NCI-H345 treated with DMSO at 0.1 percent for 48 hours (cell line): Measurements from ENCODE around the gene NUFIP1.
"Not testable (repeated sequence)": the region's sequence is repeated elsewhere in the genome, so short reads cannot be mapped to it uniquely, and the experiment has no call there.

Experiments
- DNase-seq: peaks from one replicate; lab custom pipeline; 2025; ENCODE audit not compliant: unreplicated experiment; lab: John Stamatoyannopoulos, UW

NUFIP1 gene

DNA sequence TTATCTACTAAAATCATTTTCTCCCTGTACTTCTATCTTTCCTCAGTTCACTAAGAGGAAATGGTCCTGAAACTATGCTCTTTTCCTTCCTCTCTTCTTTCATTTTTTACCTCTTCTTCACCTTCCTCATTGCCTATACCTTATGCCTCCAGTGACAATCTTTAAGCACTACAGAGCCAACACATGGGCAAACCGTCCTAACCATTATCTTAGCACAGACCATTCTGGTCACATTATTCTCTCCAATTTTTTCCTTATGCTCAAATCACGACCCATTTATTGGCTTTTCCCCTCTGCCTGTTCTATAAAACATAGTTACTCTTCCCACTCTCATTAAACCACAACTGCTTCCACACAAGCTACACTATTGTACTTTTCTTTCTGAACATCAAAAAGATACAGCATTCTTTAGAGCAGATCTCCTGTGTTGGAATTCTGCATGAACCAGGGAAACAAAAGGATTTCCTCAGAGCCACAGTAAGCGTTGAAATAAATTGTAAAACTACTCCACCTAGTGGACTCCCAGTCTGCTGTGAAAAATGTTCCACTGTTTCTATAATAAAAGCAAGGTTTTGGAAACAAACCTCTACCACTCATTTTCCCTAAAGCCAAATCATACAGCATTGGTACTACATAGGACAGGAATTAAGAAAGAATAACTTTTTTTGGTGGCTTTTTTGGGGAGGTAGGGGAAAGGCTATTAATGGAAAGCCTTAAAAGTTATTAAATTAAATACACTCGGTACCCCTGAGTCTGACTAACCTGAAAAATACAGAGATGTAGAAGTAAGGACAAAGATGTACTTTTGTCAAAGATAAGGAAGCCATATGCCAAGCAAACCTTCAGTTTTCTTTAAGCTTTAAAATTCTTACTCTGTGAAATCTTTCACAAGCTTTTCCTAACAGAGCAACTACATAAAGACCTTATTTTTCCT lies 19.5 kb downstream of the NUFIP1 start:
- peak; percentile 15 for DNase-seq

- DNase-seq: no peak
Observed at GRCh38 chr13:44968434-44968815, 20.8 kb downstream of the NUFIP1 start.

GRCh38 chr13:44967704-44968433 lies 21.4 kb downstream of the NUFIP1 start:
- no peak for DNase-seq

DNA sequence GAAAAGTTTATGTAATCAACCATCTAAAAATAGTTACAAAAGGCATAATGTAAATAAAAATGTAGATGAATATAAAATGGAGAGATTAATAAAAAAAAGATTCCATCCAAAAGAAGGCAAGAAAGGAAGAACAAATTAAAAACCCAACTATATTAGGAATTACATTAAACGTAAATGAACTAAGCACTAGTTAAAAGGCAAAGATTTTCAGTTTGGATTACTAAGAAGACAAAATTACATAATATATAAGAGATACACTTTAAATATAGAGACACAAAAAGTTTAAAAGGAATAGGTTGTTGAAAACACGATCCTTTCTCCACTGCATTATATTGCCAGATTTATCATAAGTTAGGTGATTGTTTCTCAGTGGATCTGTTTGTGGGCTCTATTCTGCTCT lies 27.3 kb downstream of the NUFIP1 start:
- no peak for DNase-seq

DNA sequence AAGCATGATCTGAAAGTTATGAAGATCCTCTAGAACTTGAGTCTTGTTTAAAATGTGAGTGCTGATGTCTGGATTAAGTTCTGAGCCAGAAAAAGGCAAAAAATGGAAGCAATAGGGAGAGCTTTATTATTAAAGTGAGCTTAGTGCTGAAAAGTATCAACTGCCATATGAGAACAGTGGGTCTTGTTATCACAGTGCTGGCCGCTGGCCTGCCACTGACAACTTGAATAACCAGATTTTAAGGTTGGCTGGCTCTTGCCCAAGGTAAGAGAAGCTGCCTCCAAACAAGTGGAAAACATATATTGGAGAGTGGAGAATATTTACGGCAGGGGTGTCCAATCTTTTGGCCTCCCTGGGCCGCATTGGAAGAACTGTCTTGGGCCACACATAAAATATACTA lies 33.9 kb downstream of the NUFIP1 start:
- DNase-seq: no peak

GRCh38 chr13:44954224-44954623 lies 35.0 kb downstream of the NUFIP1 start:
- DNase-seq: no peak

GRCh38 chr13:44952671-44953070 lies 36.6 kb downstream of the NUFIP1 start:
- no peak for DNase-seq

DNA sequence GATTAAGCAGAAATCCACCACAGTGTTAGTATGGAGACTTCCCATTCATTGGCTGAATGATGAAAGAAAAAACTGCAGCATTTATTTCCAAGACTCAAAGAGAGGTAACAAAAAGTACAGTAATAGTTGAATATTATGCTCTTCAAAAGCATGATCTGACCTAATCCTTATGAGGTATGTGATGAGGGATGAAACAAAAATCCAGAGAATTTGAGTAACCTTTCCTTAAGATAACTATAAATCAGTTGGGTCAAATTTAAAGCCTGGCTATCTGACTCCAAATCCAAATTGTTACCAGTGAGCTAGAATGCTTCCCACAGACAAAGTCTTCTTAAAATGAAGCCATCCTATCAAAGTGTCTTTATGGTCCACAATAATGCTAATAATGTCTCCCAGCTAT lies 38.1 kb downstream of the NUFIP1 start:
- DNase-seq: no peak

DNA sequence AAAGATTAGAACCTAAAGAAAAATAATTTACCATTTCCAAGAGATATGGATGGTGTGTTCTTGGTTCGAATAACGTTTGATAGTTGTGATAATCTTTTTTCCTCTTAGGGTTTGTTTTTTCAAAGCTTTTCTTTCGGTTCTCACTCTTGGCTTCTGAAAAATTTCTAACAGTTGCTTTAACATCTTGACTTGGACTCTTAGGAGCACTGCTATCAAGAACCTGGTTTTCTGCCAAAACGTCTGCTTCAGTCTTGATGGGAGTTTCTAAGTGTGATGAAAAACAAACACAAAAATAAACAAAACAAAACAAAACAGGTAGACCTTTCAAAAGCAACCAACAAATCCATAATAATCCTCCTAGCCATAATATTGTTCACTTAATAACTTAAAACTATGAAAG lies 45.9 kb downstream of the NUFIP1 start:
- DNase-seq: not testable (repeated sequence)

- DNase-seq: no peak
Observed at GRCh38 chr13:44938854-44939253, 50.4 kb downstream of the NUFIP1 start.

DNA sequence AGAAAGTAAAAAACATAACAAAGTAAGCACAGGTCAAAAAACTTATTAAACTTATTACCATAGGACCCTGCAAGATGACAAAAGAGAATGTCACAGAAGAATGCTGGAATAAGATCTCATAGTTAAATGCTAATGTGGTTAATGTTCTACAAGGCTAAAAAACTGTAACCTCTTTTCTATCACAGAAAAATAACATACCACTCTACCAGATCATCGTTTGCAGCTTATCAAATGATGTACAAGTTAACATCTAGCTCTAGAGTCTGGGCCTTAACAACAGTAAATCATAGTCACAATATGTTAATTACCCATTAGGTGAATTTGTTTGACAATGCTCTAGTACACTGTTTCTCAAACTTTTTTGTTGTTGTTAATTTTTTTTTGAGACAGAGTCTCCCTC lies 53.0 kb downstream of the NUFIP1 start:
- no peak for DNase-seq

GRCh38 chr13:44934724-44935123 lies 54.5 kb downstream of the NUFIP1 start:
- no peak for DNase-seq

- no peak for DNase-seq
Observed at GRCh38 chr13:44932850-44933251, 56.4 kb downstream of the NUFIP1 start.

DNA sequence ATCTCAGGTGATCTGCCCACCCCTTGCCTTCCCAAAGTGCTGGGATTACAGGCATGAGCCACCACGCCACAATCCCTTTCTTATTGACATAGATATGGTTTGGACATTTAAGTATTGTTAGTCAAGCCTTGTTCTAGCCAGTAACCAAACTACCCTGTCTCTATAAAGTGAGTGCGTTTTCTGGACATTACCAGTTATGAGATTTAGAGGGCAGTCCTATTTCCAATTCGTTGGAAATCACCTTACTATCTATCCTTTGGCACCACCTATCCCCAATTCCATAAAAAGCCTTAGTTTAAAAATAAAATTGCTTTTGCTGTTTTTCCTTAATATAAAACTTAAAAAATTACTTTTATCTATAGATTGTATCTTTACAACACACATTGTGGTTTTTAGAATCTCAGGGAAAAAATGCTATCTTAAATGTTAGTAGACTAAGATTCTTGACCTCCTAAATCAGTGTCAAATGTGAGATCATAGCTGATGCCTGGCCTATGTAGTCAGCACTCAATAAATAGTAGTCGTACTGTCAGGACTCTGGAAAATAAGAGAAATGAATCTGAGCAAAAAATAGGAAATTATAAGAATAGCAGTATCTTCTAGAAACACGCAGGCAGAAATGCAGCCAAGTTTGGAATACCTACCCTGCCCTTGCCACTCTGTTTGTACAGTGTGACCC lies 57.0 kb downstream of the NUFIP1 start:
- no peak for DNase-seq

GRCh38 chr13:44930963-44931623 lies 58.2 kb downstream of the NUFIP1 start:
- DNase-seq: no peak

- DNase-seq: no peak
Observed at GRCh38 chr13:44930280-44930679, 59.0 kb downstream of the NUFIP1 start.

DNA sequence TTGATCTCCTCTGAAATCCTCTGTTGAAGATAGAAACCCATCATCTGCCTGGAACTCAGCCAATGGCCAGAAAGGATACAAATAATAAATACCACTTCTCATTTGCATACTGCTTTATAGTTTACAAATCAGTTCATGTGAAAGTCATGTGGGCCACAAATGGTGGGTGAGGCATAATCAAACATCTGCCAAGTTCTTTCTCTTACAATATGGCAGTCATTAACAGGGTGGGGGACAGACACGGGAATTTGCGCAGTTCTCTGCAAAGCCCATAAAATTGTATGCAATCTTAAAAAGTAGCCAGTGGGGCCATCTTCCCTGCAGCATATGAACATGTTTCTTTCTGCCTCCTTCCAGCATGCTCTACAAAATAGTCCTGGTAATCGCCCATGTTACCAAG lies 59.6 kb downstream of the NUFIP1 start:
- no peak for DNase-seq

DNA sequence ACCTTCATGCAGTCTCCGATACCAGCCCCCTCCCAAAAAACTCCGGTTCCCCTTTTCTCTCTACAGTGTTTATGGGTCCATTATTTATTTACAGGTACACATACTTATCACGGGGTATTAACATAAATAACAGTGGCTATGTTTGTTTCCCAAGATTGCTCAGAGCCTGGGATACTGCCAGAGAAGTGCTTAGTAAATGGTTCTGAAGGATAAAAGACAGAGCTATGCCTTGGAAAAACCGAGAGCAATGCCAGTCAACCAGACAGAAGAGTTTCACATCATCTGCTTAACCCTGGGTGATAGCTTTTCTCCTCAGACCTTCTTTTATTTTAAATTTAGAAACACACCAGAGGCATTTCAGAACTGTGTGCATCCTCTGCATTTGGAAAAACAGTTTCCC lies 61.3 kb downstream of the NUFIP1 start:
- no peak for DNase-seq

DNA sequence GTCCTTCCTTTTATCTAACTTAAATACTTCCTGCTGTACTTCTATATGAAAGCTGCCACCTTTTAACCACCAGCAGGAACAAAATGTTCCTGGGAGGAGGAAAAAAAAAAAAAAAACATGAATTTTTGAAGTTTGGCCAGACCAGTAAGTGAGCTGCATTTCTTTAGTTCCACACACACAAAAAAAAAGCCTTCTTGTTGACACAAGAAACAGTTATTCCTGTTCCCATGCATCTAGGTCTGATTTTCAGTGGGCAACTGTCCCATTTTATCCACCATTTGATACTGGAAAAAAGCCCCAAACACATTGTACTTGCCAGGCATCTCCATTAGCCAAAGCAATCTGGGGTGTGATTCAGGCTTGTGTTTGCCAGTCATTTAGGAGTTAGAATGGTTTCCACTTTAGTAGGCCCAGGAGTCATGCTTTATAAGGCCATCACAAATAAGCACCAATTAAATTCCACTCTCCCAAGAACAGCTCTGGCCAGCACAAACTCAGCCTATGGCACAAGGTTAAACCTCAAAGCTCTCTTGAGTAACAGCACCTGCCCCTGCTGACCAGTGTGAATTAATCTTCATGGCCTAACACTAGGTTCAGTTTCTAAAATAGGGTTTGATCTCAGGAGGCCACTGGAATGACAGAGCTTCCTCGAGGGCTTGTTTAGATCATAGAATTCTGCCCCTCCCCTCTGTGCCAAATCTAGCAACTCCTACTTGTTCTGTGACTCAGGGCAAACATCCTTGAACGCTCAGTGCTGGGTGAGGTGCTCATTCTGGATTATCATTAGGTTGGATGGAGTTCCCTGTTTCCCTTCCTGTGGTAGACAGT lies 67.1 kb downstream of the NUFIP1 start:
- DNase-seq: no peak

DNA sequence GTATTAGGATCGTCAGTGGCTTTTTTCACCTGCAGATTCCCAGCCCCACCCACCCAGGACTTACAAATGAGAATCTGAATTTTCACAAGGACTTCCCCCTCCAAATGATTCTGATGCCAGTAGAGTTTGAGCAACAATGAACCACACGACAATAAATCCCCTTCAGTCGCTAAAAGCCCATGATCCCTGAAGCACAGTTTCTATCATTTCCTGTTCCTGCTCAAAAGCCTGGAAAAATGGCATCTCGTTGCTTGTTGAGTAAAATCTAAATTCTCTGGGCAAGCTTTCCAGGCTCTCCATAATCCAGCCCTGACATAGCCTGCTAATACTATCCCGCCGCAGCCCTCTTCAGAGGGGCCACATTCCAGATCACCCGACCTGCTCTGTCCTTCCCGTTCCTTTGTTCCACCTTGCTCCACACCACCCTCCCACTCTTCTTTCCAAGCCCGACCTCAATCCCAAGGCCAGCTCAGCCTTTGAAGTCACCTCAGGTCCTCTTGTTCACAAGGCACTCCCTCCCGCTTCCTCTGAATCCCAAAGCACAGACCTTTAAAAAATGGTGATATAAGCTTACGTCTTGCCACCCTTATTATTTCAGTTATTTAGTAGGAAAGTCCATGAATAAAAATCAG lies 67.9 kb downstream of the NUFIP1 start:
- no peak for DNase-seq
